K562 (cell line): ENCODE results near the gene INCA1. TPM values are rescaled to one million over a fixed set of nuclear protein-coding genes. Genes with fewer than 3 reads are reported as not detected.

Experiments used
- ARID3A ChIP-seq: IDR thresholded peaks from 2 replicates; pipeline ENCODE4 v1.6.1; 2012; ENCODE audit warnings: low read depth, low read length, improper control_type of control experiment, borderline replicate concordance
- E2F1 ChIP-seq: sonication (generic); formaldehyde crosslinking; IDR thresholded peaks from 2 replicates; pipeline ENCODE4 v1.8.1; 2023; ENCODE audit warnings: mild to moderate bottlenecking, missing genetic modification reagents, moderate library complexity
- FOXJ2 ChIP-seq: fragments of 200-800 bp; sonication (Bioruptor generic); IDR thresholded peaks from 2 replicates; pipeline ENCODE4 v1.6.1; 2016; ENCODE audit warnings: missing genetic modification characterization, missing compliant biosample characterization
- NCOR1 ChIP-seq: fragments of 450-650 bp; IDR thresholded peaks from 2 replicates; pipeline ENCODE4 v1.6.1; 2016; ENCODE audit warnings: mild to moderate bottlenecking, moderate library complexity
- PRPF4 ChIP-seq: fragments of 200-400 bp; formaldehyde crosslinking; IDR thresholded peaks from one replicate; pipeline ENCODE4 v1.6.1; 2017; ENCODE audit warnings: low read length, low read depth, mild to moderate bottlenecking; ENCODE audit not compliant: insufficient read depth, poor library complexity, severe bottlenecking
- RBFOX2 ChIP-seq: fragments of 200-400 bp; formaldehyde crosslinking; IDR thresholded peaks from 2 replicates; pipeline ENCODE4 v1.6.1; 2017; ENCODE audit warnings: low read depth, mild to moderate bottlenecking, low read length, moderate library complexity
- RNF219 ChIP-seq: fragments of 250-450 bp; sonication (Bioruptor Pico); IDR thresholded peaks from 2 replicates; pipeline ENCODE4 v1.5.0; 2022; ENCODE audit warnings: mild to moderate bottlenecking
- SIN3A ChIP-seq, 2 experiments: fragments of 150-350 bp in 1 of 2; IDR thresholded peaks; 2 replicates each; pipeline ENCODE4 v1.6.1; 2011 to 2016; ENCODE audit warnings: borderline replicate concordance in 2 of 2, low read depth in 2 of 2, low read length in 2 of 2, mild to moderate bottlenecking in 2 of 2, moderate library complexity in 2 of 2; ENCODE audit not compliant: control insufficient read depth in 1 of 2
- TCF7 ChIP-seq: sonication (generic); IDR thresholded peaks from 2 replicates; pipeline ENCODE4 v1.6.1; 2016; ENCODE audit warnings: antibody characterized with exemption, borderline replicate concordance
- U2AF1 ChIP-seq: fragments of 200-400 bp; formaldehyde crosslinking; optimal IDR thresholded peaks from 2 replicates; pipeline ENCODE3; 2017; ENCODE audit warnings: mild to moderate bottlenecking, low read depth, low read length, moderate library complexity
- YY1 ChIP-seq, 3 experiments: IDR thresholded peaks; 2 replicates each; pipeline ENCODE4 v1.6.1; 2011; ENCODE audit warnings: low read length in 2 of 3, mild to moderate bottlenecking in 2 of 3, moderate library complexity in 2 of 3, borderline replicate concordance in 1 of 3, control low read depth in 1 of 3, low read depth in 1 of 3; ENCODE audit not compliant: insufficient read depth in 3 of 3, insufficient replicate concordance in 2 of 3, control insufficient read depth in 1 of 3, insufficient read length in 1 of 3; ENCODE audit errors: extremely low read depth in 1 of 3
- ZBTB7A ChIP-seq: IDR thresholded peaks from 2 replicates; pipeline ENCODE4 v1.6.1; 2011; ENCODE audit warnings: low read depth, mild to moderate bottlenecking, low read length, moderate library complexity, borderline replicate concordance; ENCODE audit not compliant: control insufficient read depth
- ZNF140 ChIP-seq: fragments of 250-450 bp; sonication (Bioruptor Pico); IDR thresholded peaks from 2 replicates; pipeline ENCODE4 v1.8.0; 2021; ENCODE audit warnings: moderate library complexity, mild to moderate bottlenecking, inconsistent platforms
- ZNF316 ChIP-seq: fragments of 450-650 bp; IDR thresholded peaks from 2 replicates; pipeline ENCODE4 v1.6.1; 2016
- polyA plus RNA-seq, 8 experiments: library from polyadenylated mRNA; depleted of rRNA in 4 of 8; stranded (reverse) in 5 of 8; unstranded in 3 of 8; fragments of >200 nt; fragmentation: Nextera tagmentation in 2 of 8; fragmentation: Illumina TruSeq in 1 of 8; extraction: Ambion mirVana in 2 of 8; extraction: Trizol in 1 of 8; gene quantifications; 2 replicates each; pipeline versions ENCODE4 v1.2.1 to v1.2.3, GENCODE V29; 2011 to 2014; ENCODE audit warnings: inconsistent platforms in 1 of 8, missing spikeins in 1 of 8
- total RNA-seq, 7 experiments: library from RNA; depleted of rRNA in 6 of 7; stranded (reverse); fragments of >200 nt in 6 of 7; fragmentation: Illumina TruSeq in 2 of 7; extraction: Trizol in 2 of 7; gene quantifications; 2 replicates each; pipeline versions ENCODE4 v1.2.1 to v1.2.3, GENCODE V29; 2011 to 2021; ENCODE audit warnings: low replicate concordance in 1 of 7

INCA1 gene
- total and polyA plus RNA-seq, 9 of the 15 experiments (the other 6 are each of a cell fraction or from before 2014, with no cell fraction given) = 0.08 to 0.50 (median 0.13) TPM; not detected in 4

GRCh38 chr17:4966844-4967538 is 30.3 kb downstream of the INCA1 start (continued):
- TF ChIP-seq E2F1 (CRISPR knock-in tag) (0 out of 2 replicates have a peak, but pooled peaks have one; percentile 31), RNF219 (CRISPR knock-in tag) (no peak), TCF7 (no peak), ZBTB7A (no peak; the same call in 1 of the 2 replicates), FOXJ2 (tag) (no peak), ZNF140 (CRISPR knock-in tag) (no peak), U2AF1 (no peak), RBFOX2 (peak; percentile 61), ARID3A (peak; percentile 82; the same call in 1 of the 2 replicates), ZNF316 (no peak), SIN3A (IDR thresholded peaks at IDR 0.05; ENCODE audit: borderline replicate concordance in 2 of 2, control insufficient read depth in 1 of 2, low read depth in 2 of 2, low read length in 2 of 2) (no peak), PRPF4 (no peak), NCOR1 (no peak), YY1 (IDR thresholded peaks at IDR 0.05; ENCODE audit: borderline replicate concordance in 1 of 3, control insufficient read depth in 1 of 3, extremely low read depth in 1 of 3, insufficient read depth in 3 of 3, insufficient read length in 1 of 3, insufficient replicate concordance in 2 of 3, low read depth in 1 of 3, low read length in 2 of 3) (no peak)
